Liver (tissue), 3 donors: ENCODE measurements around the gene GNG3.

Source experiments
- RXRA ChIP-seq, 2 donors: IDR thresholded peaks; 2 replicates each; pipeline ENCODE4 v1.6.1; 2017 to 2018; ENCODE audit warnings: antibody characterized with exemption in 2 of 2, mild to moderate bottlenecking in 1 of 2
- TF ChIP-seq, protein P1 (sequence below): fragments of 150-350 bp; IDR thresholded peaks from 2 replicates; pipeline ENCODE4 v1.5.1; 2017; ENCODE audit warnings: improper control_type of control experiment, low read depth, low read length; ENCODE audit not compliant: missing input control
- donor health status: healthy.
- donor health status: healthy.

DNA sequence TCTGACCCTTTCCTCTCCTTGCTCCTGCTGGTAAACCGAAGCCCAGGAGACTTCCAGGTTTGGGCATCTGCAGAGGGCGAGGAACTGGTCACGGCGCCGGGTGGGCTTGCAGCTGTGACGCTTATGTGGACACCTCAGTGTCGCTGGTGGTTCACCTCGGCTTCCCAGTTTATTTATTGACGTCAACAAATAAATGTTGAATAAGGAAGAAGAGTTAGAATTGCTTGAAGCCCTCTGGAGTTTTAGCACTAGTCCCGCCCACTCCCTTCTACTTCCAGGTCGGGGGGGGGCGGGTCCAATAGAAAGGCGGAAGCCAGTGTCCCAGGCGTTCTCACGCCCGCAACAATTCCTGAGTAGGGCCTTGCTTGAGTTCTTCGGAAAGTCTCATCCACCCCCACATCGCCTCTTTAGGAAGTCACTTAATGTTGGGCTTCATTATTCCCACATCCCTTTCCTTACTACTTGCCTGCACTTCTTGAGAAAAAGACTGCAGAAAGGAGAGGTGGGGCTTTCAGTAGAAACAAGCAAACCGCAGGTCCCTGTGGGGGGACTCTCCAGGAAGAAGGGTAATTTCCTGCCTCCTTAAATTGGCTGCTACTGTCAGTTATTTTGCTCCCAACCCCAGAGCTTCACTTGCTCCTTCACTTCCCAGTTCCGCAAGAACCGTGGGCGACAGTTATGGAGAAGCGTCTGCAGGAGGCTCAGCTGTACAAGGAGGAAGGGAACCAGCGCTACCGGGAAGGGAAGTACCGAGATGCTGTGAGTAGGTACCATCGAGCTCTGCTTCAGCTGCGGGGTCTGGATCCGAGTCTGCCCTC is 20.9 kb downstream of the GNG3 start, which contains the start of gene TTC9C:
- TF ChIP-seq, protein P1, sequence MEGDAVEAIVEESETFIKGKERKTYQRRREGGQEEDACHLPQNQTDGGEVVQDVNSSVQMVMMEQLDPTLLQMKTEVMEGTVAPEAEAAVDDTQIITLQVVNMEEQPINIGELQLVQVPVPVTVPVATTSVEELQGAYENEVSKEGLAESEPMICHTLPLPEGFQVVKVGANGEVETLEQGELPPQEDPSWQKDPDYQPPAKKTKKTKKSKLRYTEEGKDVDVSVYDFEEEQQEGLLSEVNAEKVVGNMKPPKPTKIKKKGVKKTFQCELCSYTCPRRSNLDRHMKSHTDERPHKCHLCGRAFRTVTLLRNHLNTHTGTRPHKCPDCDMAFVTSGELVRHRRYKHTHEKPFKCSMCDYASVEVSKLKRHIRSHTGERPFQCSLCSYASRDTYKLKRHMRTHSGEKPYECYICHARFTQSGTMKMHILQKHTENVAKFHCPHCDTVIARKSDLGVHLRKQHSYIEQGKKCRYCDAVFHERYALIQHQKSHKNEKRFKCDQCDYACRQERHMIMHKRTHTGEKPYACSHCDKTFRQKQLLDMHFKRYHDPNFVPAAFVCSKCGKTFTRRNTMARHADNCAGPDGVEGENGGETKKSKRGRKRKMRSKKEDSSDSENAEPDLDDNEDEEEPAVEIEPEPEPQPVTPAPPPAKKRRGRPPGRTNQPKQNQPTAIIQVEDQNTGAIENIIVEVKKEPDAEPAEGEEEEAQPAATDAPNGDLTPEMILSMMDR: no peak
- no peak for TF ChIP-seq RXRA (IDR thresholded peaks at IDR 0.05)
